ENCODE data around the gene HIVEP2. TPM values are rescaled to one million over a fixed set of nuclear protein-coding genes. Genes with fewer than 3 reads are reported as not detected.

Gene HIVEP2
- total RNA-seq, 1 donor from 2014 or later: 11.8 TPM

DNA sequence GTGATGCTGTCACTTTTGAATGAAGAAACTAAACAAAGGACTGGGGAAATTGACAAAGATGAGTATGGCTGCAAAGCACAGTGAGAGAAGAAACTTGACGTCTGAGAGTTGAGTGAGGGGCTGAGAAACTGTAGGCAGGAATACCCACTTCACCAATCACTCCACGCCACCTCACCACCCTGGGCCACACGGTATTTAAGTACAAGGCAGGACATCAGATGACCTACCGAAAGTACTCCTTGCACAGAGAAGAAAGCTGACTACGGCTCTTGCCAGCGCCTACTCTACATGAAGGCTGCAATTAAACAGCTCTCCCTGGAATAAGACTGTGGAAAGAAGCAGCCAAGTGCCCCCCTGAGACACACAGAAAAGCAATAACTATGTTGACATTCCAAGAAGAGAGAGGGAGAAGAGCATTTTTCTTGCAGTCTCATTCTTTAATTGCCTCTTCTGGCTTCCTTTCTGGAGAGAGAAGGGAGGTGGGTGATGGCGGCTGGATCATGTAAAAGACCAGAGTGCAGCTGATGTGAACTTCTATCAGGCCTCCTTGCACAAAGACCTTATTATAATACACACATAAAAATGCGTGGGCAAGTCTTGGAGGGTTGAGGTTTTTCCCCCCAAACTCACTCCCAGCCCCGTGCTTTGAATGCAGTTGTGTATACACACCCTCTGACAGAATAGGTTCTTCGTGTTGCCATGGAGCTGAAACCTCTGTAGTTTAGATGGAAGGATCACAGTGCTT lies 44.6 kb downstream of the HIVEP2 start:
- Mint-ChIP-seq H3K4me1 (ENCODE audit: low read depth) (peaks cover 31% of the 10 kb centered on the region), H3K9me3 (ENCODE audit: low read depth) (no peaks in the 10 kb centered on the region), H3K27ac (no peak overlapping the region), H3K27me3 (no peaks in the 10 kb centered on the region), H3K4me3 (ENCODE audit: low read depth) (no peak overlapping the region), H3K36me3 (ENCODE audit: insufficient read depth) (peaks cover 2% of the 10 kb centered on the region)
- TF ChIP-seq, protein P1, sequence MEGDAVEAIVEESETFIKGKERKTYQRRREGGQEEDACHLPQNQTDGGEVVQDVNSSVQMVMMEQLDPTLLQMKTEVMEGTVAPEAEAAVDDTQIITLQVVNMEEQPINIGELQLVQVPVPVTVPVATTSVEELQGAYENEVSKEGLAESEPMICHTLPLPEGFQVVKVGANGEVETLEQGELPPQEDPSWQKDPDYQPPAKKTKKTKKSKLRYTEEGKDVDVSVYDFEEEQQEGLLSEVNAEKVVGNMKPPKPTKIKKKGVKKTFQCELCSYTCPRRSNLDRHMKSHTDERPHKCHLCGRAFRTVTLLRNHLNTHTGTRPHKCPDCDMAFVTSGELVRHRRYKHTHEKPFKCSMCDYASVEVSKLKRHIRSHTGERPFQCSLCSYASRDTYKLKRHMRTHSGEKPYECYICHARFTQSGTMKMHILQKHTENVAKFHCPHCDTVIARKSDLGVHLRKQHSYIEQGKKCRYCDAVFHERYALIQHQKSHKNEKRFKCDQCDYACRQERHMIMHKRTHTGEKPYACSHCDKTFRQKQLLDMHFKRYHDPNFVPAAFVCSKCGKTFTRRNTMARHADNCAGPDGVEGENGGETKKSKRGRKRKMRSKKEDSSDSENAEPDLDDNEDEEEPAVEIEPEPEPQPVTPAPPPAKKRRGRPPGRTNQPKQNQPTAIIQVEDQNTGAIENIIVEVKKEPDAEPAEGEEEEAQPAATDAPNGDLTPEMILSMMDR (IDR thresholded peaks at IDR 0.05; ENCODE audit: unreplicated experiment): no peak
- DNase-seq (ENCODE audit: low spot score, unreplicated experiment): no peak

DNA sequence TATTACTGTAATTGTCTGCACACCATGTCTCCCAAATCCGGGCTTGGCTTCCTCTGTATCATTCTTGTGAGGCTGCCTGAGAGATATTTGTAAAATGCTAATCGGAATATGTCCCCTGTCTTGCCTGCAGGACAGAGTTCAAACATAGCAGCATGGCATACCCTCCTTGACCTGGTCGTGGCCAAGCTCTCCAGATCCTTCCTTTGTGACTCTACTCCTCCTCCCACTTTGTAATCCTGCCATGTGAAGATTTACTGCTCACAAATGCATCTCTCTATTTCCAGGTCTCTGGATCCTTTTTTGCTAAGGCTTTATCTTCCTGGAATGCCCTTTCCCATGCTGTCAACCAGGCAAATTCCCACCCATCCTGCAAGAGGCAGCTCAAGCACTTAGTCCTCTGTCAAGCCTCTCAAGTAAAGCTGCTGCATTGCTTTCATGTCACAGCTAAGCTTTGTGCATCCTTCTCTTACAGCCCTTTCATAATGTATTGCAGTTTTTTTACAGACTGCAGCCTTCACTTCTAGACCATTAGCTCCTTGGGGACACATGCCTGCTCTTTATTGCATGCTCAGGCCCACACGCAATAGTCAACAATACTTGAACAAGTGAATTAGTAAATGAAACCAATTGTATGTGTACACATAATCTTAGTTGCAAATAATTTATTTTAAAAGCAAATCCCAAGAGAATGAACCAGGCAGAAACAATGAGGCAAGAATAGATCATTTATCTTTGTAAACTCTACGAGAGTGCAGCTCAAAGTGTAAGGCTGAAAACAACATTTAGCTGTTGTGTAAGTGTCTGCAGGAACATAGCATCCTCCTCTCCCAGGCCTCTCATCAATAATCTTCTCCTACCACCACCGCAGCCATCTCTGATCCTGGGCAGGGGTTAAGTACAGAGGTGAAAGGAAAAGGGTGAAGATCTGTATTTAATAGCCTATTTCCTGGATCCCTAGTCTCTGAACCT lies 45.8 kb downstream of the HIVEP2 start:
- Mint-ChIP-seq H3K27ac (no peak overlapping the region), H3K4me1 (ENCODE audit: low read depth) (peaks cover 26% of the 10 kb centered on the region), H3K4me3 (ENCODE audit: low read depth) (no peak overlapping the region), H3K27me3 (no peaks in the 10 kb centered on the region), H3K36me3 (ENCODE audit: insufficient read depth) (peaks cover 2% of the 10 kb centered on the region), H3K9me3 (ENCODE audit: low read depth) (no peaks in the 10 kb centered on the region)
- no peak for DNase-seq (ENCODE audit: low spot score, unreplicated experiment)
- TF ChIP-seq, protein P1 (IDR thresholded peaks at IDR 0.05; ENCODE audit: unreplicated experiment): no peak

DNA sequence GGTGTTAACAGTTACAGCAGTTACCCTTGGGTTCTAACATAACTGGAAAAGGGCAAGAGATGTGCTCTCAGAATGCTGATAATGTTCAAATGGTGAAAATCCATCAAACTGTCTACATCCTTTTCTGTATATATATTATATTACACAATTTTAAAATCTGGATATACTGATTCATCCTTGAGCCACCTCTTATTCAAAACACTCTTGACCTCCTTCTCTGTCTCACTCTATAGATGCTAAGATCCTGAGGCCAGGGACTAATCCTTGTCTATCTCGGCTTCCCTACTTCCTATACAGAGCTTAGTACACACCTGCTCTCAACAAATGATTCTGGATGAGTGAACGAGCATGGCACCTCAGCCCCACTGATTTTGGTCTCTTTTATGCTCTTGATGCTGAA lies 47.3 kb downstream of the HIVEP2 start:
- peaks cover 2% of the 10 kb centered on the region for H3K36me3 Mint-ChIP-seq (ENCODE audit: insufficient read depth)
- no peak overlapping the region for H3K4me3 Mint-ChIP-seq (ENCODE audit: low read depth)
- TF ChIP-seq, protein P1 (IDR thresholded peaks at IDR 0.05; ENCODE audit: unreplicated experiment): no peak
- no peaks in the 10 kb centered on the region for H3K9me3 Mint-ChIP-seq (ENCODE audit: low read depth)
- H3K27me3 Mint-ChIP-seq: no peaks in the 10 kb centered on the region
- H3K27ac Mint-ChIP-seq: no peak overlapping the region
- H3K4me1 Mint-ChIP-seq (ENCODE audit: low read depth): peaks cover 24% of the 10 kb centered on the region
- no peak for DNase-seq (ENCODE audit: low spot score, unreplicated experiment)

DNA sequence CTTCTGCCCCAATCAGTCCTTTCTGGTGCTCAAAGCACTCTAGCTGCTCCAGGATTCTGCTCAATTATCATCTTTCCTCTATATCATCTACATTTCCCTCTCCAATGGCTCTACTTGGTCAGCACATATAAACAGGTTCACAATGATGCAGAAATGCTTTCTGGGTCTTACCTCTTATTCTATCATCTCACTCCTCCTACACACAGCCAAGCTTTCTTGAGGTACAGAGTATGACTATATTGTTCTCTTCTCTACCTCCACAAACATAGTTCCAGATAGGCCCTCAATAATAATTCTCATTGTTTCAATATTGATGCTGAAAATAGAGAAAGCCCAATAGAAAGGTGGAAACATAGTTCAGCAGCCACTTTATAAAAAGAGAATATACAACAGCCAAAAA lies 48.2 kb downstream of the HIVEP2 start:
- no peaks in the 10 kb centered on the region for H3K27me3 Mint-ChIP-seq
- H3K4me1 Mint-ChIP-seq (ENCODE audit: low read depth): peaks cover 22% of the 10 kb centered on the region
- no peak for DNase-seq (ENCODE audit: low spot score, unreplicated experiment)
- TF ChIP-seq, protein P1 (IDR thresholded peaks at IDR 0.05; ENCODE audit: unreplicated experiment): no peak
- no peak overlapping the region for H3K4me3 Mint-ChIP-seq (ENCODE audit: low read depth)
- H3K27ac Mint-ChIP-seq: no peak overlapping the region
- no peaks in the 10 kb centered on the region for H3K9me3 Mint-ChIP-seq (ENCODE audit: low read depth)
- H3K36me3 Mint-ChIP-seq (ENCODE audit: insufficient read depth): peaks cover 2% of the 10 kb centered on the region

DNA sequence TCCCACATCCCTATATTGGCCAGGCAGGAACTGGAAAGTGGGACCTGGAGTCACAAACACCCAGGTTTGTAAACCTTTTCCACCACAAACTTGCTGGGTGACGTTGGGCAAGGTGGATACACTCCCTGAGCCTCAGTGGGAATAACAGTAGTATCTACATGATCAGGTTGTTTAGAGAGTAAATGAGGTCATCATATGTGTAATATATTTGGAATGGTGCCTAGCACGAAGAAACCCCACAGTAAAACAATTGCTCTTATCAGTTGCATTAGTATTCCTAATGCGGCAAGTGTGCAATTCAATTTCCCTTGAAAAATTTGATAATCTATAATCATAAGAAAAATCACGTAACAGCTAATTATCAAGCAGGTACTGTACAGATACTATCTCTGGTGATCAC lies 51.9 kb downstream of the HIVEP2 start:
- Mint-ChIP-seq H3K36me3 (ENCODE audit: insufficient read depth) (peaks cover 2% of the 10 kb centered on the region), H3K27me3 (no peaks in the 10 kb centered on the region), H3K4me1 (ENCODE audit: low read depth) (peaks cover 12% of the 10 kb centered on the region), H3K4me3 (ENCODE audit: low read depth) (no peak overlapping the region), H3K27ac (no peak overlapping the region), H3K9me3 (ENCODE audit: low read depth) (no peaks in the 10 kb centered on the region)
- TF ChIP-seq, protein P1 (IDR thresholded peaks at IDR 0.05; ENCODE audit: unreplicated experiment): no peak
- no peak for DNase-seq (ENCODE audit: low spot score, unreplicated experiment)

Measured in progenitor cell of endocrine pancreas (in vitro differentiated cells).